Activated CD8-positive, alpha-beta memory T cell treated with anti-CD3 and anti-CD28 coated beads, Interleukin-2, amount 50 U/mL, for 1 hour (primary cell): ENCODE measurements around the gene TCERG1L.
"Not testable (repeated sequence)": the region's sequence is repeated elsewhere in the genome, so short reads cannot be mapped to it uniquely, and the experiment has no call there.

ENCODE experiments used
- DNase-seq: peaks from one replicate; pipeline ENCODE4 v3.0.0-alpha.2; 2020; ENCODE audit errors: extremely low read depth

The TCERG1L gene

GRCh38 chr10:131143425-131144165, 167.9 kb downstream of the TCERG1L start:
- no peak for DNase-seq

- DNase-seq, result no peak
Observed at GRCh38 chr10:131142517-131143380, 168.8 kb downstream of the TCERG1L start.

DNA sequence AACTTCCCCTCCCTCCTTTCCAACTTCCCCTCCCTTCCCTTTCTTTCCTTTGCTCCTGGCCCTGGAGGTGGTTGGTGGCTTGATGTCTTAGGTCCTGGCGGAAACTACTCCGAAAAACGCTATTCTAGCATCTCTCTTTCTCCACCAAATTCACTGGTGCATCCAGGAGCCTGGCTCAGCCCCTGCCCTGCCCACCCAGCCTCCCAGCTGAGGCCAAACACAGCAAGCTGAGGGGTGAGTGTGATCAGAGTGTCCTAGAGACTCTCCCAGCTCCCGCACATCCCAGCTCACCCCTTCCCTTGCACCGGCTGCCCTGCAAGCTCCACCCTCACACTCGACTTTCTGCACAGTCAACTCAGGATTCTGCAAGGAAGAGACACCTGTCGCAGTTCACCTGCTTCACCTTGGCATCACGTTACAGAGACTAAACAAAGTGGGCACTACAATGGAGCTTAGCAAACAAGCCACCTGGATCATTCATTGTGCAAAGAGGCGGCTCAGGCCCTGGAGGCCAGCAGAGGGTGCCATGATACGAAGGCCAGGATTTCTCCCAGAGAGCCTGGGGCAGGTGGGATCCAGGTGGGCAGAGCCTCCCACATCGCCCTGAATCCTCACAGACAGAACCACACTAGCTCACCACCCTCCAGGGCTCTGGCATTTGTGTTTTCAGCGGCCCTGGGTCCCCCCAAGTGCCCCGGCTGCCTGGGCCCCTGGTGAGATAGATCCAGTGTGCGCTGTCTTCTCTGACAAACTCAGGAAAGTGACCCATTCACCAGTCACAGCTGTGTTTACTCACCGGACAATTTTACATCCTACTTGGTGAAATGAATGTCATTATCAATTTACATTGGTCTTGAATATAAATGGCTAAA, 169.6 kb downstream of the TCERG1L start:
- DNase-seq, result no peak

GRCh38 chr10:131141207-131141606, 170.3 kb downstream of the TCERG1L start:
- DNase-seq, result no peak

GRCh38 chr10:131140606-131141005, 170.9 kb downstream of the TCERG1L start:
- DNase-seq, result no peak

DNA sequence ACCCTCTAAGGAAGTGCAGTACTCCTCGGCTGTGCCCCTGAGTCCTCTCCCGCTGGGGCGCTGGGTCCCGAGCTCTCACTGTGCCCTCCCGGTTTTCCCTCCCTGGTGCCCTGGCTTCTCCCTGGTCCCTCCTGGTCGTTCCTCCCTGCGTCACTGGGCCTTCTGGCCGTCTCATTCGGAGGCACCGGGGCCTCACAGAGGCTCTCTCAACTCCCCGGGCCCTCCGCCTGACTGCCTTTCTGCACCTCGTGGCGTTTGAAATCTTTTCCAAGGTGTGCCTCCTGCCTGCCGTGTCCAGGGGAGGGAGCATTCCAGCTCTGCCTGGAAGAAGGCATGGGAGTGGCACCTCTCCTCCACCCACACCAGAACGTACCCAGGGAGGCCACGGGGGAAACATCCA, 174.3 kb downstream of the TCERG1L start:
- no peak for DNase-seq

DNA sequence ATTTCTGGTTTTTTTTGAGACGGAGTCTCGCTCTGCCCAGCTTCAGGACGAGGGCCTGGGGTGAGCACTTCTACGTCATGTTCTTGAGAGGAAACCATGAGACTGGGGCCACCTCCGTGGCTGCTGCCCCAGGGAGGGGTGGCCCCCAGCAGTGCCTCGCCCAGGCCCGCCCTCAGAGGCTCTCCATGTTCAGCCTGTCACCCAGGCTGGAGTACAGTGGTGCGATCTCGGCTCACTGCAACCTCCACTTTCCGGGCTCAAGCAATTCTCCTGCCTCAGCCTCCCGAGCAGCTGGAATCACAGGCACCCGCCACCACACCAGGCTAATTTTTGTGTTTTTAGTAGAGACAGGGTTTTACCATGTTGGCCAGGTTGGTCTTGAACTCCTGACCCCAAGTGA, 175.2 kb downstream of the TCERG1L start:
- not testable (repeated sequence) for DNase-seq

DNA sequence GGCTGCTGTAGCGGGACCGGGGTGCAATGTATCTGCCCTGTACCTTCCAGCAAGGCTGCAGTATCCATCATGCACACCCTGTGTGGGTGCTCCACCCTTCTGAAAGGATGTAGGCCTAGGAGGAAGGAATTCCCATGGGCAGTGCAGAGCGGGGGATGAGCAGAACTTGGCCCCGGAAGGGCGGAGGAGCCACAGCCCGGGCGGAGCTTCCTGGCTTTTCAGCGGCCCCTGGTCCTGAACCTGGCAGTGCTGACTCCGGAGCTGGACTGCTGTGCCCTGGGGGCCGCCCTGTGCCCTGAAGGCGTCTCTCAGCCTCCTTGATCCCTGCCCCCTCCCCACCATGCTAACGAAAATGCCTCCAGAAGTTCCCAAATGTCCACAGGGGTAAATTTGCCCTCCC, 175.8 kb downstream of the TCERG1L start:
- no peak for DNase-seq

- no peak for DNase-seq
Observed at GRCh38 chr10:131134651-131135050, 176.9 kb downstream of the TCERG1L start.

DNA sequence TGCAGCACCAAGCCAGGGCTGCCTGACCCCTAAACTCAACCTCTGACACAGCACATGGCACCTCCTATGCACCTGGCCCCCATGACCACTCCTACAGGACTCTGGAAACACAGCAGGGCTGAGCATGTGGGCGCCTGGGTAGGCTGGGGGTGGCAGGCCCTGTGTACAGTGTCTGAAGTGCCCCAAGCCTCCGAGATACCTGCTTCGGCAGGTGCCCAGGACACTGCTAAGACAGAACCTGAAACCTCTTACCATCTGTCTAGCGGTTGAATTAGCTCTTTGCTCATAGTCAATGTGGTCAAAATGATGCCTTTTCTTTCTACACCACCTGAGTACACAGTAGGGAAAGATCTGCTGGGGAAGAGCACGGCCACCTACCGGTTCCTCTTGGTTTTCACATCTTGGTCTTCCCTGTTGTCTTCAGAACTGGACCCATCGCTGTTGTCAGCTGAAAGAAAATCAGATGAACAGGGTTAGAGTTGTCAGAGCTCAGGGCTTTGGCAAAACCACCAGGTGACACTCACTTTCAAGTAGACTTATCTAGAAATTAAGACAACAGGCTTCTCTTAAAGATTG, 177.4 kb downstream of the TCERG1L start:
- no peak for DNase-seq

- no peak for DNase-seq
Observed at GRCh38 chr10:131132681-131133080, 178.8 kb downstream of the TCERG1L start.

GRCh38 chr10:131131726-131132591, 179.6 kb downstream of the TCERG1L start:
- no peak for DNase-seq

- DNase-seq, result no peak
Observed at GRCh38 chr10:131130025-131130424, 181.5 kb downstream of the TCERG1L start.

DNA sequence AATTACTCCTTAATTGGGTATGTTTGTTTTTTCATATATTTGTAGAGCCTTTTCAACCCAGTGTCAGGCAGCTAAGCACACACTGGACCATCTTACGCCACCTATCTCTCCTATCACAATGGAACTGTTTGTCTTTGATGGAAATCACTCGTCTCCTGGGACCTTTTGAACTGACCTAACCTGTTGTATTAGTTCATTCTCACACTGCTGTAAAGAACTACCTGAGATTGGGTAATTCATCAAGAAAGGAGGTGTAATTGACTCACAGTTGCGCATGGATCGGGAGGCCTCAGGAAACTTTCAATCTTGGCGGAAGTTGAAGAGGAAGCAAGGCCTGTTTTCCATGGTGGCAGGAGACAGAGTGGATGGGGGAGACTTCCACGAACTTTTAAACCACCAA, 182.0 kb downstream of the TCERG1L start:
- no peak for DNase-seq

GRCh38 chr10:131128731-131129130, 182.8 kb downstream of the TCERG1L start:
- DNase-seq, result no peak

DNA sequence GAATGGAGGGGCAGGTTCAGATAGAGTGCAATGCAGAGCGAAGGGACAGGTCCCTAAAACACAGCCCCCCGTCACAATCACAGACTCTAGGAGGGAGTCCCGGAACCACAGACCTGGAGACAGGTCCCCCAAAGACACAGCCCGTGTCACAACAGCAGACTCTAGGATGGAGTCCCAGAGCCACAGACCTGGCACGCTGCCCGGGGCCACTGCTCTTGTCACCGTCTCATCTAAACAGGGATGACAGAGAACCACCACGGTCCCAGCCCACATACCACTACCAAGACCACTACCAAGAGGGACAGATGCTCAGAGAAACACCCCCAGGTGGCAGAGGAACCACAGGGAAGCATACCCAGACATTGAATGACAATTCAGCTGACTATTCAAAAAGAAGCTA, 183.9 kb downstream of the TCERG1L start:
- DNase-seq, result no peak

GRCh38 chr10:131127138-131127589, 184.4 kb downstream of the TCERG1L start:
- no peak for DNase-seq

DNA sequence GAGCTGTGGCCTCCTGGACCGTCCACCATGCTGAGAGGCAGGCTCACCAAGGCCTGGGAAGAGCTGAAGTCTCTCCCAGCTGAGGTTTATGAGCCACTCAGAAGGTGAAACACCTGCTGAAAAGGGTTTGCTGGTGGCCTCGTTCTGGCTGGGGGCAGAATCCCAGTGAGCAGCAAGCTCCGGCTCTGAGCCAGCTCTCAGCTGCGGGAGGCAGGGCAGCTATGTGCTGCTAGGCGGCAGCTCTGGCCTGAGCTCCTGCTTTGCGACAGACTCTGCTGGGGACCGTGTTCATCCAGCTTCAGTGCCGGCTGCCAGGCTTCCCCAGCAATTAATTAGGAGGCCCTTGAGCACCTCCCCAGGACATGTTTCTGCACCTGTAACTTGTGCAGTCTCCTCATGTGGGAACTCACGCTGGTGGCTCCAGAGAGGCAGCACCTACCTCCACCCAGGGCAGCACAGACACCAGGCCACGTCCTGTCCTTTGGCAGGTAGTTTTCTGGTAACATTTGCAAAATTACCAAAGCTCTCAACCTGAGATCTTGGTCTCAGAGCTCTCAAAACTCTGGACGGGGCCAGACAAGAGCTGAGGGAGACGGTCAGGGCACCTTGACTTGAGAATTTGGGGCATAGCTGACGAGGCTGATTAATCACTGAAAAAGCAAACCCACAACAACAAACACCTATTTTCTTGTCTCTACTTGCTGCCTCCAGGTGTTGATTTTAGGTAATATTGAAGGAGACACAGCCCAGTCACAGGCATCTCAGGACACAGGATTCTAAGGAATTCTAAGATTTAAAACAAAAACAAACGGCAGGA, 185.0 kb downstream of the TCERG1L start:
- DNase-seq, result no peak

DNA sequence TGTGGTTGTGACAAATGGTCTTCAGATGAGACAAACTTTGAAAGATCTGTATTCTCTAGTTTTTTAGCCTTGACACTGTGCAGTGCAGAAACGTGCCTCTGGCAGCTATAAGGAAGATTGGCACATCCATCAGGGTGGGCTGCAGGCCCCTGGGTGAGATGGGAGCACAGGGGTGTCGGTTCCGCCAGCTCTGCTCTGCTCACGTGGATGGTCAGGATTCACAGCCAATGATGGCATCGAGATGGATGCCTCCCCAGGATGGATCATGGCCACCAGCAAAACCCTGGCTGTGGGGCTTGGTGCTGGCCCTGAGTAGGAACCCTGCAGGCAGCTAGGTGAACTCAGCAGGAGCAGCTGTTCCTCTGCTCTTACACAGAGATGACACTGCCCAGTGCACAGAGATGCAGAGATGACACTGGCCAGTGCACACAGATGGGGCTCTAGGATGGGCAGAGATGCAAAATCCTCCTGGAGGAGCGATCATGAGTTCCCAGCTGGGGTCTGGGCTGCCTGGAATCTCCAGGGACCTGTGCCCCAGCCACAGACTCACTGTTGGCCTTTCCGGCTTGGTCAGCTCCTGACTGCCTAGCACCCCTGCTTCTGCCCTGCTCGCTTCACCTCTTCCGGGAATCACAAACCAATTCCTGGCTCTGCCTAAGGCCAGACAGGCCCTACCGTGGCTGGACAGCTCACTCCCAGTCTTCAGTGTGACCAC, 185.9 kb downstream of the TCERG1L start:
- no peak for DNase-seq
